Stimulated activated naive CD8-positive, alpha-beta T cell treated with anti-CD3 and anti-CD28 coated beads, Interleukin-15, amount 100 ng/mL, for 72 hours (primary cell): Measurements from ENCODE around the gene CNTLN.
"Not testable (repeated sequence)": the region's sequence is repeated elsewhere in the genome, so short reads cannot be mapped to it uniquely, and the experiment has no call there.

Source experiments
- ATAC-seq: fragments of 150-1000 bp; cut with Tn5 transposase; 2 replicates; pipeline ENCODE4 v1.10.0; 2021; ENCODE audit warnings: mild to moderate bottlenecking, moderate library complexity
- DNase-seq, 2 donors: peaks; one replicate each; pipeline ENCODE4 v3.0.0; 2021 to 2022
- H3K27ac Mint-ChIP-seq, 2 donors: one replicate each; pipeline ENCODE4 v1.8.0; 2022; ENCODE audit warnings: mild to moderate bottlenecking in 2 of 2, mixed read lengths in 2 of 2, moderate library complexity in 2 of 2
- H3K27me3 Mint-ChIP-seq: one replicate; pipeline ENCODE4 v1.8.0; 2022; ENCODE audit warnings: mixed read lengths
- H3K4me1 Mint-ChIP-seq: one replicate; pipeline ENCODE4 v1.8.0; 2022; ENCODE audit warnings: mild to moderate bottlenecking, mixed read lengths
- H3K4me3 Mint-ChIP-seq, 2 donors: one replicate each; pipeline ENCODE4 v1.8.0; 2022; ENCODE audit warnings: mild to moderate bottlenecking in 2 of 2, mixed read lengths in 2 of 2, moderate library complexity in 1 of 2
- H3K9me3 Mint-ChIP-seq, 2 donors: one replicate each; pipeline ENCODE4 v1.8.0; 2022; ENCODE audit warnings: mixed read lengths in 2 of 2

CNTLN gene

DNA sequence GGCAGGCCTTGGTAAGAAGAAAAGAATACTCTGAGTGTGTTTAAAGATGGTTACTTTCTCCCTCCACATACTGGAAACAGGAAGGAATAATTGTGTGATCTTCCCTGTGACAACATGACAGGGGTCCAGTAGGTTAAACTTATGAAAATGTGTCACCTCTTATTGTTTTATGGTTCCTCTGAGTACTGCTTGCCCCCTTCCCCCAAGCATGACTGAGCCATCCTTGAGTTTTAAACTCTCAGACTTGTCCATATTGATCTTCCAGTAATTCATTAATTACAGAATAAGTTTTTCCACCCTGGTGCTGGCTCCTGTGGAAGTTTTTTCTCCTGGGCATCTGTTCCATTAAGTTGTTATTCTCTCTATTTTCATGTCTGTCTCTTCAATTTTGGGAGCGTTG, 95.8 kb downstream of the CNTLN start:
- DNase-seq: no peak
- no peaks in the 10 kb centered on the region for H3K27me3 Mint-ChIP-seq
- no peak for ATAC-seq

DNA sequence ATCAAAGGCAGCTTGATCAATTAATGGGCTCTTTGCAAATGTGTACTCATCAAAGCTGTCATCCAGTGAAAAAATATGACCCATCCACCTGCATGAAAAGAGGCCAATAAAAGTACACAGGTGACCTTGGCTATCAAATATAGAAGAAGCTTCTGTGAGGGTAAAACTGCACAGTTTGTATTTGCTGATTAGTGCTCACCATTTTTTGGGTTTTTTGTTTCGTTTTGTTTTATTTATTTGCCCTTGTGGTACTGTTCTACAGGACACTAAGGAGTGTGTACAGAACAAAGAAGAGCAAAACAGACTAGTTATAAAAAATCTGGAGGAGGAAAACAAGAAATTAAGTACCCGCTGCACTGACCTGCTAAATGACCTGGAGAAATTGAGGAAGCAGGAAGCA, 101.3 kb downstream of the CNTLN start:
- ATAC-seq: no peak
- Mint-ChIP-seq H3K27me3 (no peaks in the 10 kb centered on the region), H3K4me3 (no peak overlapping the region), H3K27ac (no peak overlapping the region), H3K4me1 (no peaks in the 10 kb centered on the region), H3K9me3 (no peaks in the 10 kb centered on the region)
- DNase-seq: no peak

More for the DNA sequence above, 95.8 kb downstream of the CNTLN start:
- H3K4me1 Mint-ChIP-seq: no peaks in the 10 kb centered on the region
- H3K9me3 Mint-ChIP-seq: peaks cover 0 to 7% of the 10 kb centered on the region in 2 donors
- no peak overlapping the region for H3K4me3 Mint-ChIP-seq
- H3K27ac Mint-ChIP-seq: no peak overlapping the region

DNA sequence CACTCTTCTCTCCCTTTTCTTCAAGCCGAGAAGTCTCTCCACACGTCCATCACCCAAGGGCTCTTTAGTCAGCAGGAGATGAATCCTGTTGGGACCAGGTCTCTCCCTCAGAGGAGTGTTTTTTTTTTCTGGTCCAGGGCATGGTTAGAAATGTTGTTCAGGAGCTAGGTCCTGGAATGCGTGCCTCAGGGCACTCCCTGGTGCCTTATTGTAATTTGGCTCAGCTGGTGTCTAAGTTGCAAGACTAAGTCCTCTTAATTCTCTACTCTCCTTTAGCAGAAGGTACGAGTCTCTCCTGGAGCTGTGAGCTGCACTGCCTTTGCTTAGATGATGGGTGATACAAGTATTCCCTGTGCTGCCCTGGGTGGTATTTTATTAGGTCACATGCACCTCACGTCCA, 111.9 kb downstream of the CNTLN start:
- no peak overlapping the region for H3K4me3 Mint-ChIP-seq
- no peaks in the 10 kb centered on the region for H3K27me3 Mint-ChIP-seq
- H3K4me1 Mint-ChIP-seq: no peaks in the 10 kb centered on the region
- no peak overlapping the region for H3K27ac Mint-ChIP-seq
- DNase-seq (no peak), ATAC-seq (no peak)
- peaks cover 20 to 36% of the 10 kb centered on the region in 2 donors for H3K9me3 Mint-ChIP-seq

DNA sequence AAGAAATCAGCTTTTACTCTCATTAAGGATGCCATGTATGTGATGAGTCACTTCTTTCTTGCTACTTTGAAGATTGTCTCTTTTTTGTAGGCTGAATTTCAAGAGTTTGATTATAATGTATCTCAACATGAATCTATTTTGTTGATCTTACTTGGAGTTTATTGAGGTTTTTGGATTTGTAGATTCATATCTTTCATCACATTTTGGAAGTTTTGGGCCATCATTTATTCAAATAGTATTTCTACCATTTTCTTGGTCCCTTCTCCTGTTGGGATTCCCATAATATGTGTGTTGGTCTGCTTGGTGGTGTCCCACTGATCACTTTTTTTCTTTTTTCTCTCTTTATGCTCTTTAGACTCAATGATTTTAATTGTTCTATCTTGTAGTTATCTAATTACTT, 116.3 kb downstream of the CNTLN start:
- no peak overlapping the region for H3K27ac Mint-ChIP-seq
- H3K4me3 Mint-ChIP-seq: no peak overlapping the region
- no peaks in the 10 kb centered on the region for H3K27me3 Mint-ChIP-seq
- ATAC-seq (no peak), DNase-seq (no peak)
- H3K4me1 Mint-ChIP-seq: no peaks in the 10 kb centered on the region
- H3K9me3 Mint-ChIP-seq: peaks cover 25 to 39% of the 10 kb centered on the region in 2 donors

DNA sequence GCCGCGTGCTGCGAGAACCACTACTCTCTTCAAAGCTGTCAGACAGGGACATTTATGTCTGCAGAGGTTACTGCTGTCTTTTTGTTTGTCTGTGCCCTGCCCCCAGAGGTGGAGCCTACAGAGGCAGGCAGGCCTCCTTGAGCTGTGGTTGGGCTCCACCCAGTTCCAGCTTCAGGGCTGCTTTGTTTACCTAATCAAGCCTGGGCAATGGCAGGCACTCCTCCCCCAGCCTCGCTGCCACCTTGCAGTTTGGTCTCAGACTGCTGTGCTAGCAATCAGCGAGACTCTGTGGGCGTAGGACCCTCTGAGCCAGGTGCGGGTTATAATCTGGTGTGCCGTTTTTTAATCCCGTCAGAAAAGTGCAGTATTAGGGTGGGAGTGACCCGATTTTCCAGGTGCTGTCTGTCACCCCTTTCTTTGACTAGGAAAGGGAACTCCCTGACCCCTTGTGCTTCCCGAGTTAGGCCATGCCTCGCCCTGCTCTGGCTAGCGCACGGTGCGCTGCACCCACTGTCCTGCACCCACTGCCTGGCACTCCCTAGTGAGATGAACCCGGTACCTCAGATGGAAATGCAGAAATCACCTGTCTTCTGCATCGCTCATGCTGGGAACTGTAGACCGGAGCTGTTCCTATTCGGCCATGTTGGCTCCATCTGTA, 133.8 kb downstream of the CNTLN start:
- ATAC-seq, DNase-seq: not testable (repeated sequence)
- H3K9me3 Mint-ChIP-seq: peaks cover 5 to 28% of the 10 kb centered on the region in 2 donors

DNA sequence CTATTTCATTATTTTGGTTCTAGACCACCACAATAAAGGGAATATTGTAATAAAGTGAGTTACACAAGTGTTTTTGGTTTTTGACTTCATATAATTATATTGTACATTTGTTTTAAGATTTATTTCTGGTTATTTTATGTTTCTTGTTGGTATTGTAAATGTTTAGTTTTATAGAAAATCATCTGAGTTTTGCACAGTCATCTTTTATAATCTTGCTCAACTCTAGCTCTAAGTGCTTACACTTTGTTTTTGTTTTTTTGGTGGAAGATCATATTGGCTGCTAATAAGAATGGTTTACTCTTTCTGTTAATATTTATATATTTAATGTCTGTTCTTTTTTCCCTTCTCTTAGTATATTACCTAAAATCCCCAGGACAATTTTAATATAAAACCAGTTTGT, 135.0 kb downstream of the CNTLN start:
- Mint-ChIP-seq H3K9me3 (peaks cover 5 to 28% of the 10 kb centered on the region in 2 donors), H3K4me1 (no peaks in the 10 kb centered on the region), H3K27me3 (no peaks in the 10 kb centered on the region), H3K4me3 (no peak overlapping the region), H3K27ac (no peak overlapping the region)
- ATAC-seq: no peak
- no peak for DNase-seq

More for the DNA sequence above, 133.8 kb downstream of the CNTLN start:
- H3K27ac Mint-ChIP-seq, H3K4me3 Mint-ChIP-seq, H3K4me1 Mint-ChIP-seq, H3K27me3 Mint-ChIP-seq: not testable (repeated sequence)

DNA sequence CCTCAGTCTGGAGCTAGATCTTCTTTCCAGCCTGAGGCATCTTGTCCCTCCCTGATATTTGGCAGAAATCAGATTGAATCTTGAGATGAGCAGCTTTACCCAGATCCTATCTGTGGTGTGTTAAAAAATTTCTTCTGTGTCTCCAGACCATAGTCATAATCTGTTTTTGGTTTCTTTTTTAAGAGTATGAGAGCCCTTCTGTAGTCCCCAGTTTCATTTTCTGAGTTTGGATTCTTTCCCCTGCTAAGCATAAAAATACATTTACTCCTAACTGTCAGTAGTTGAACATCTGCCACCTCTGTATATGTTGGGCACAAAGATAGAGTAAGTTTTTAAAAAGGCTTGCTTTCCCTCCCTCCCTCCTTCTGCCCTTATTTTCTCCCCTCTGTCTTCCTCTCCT, 137.7 kb downstream of the CNTLN start:
- Mint-ChIP-seq H3K27me3 (no peaks in the 10 kb centered on the region), H3K9me3 (peaks cover 4 to 13% of the 10 kb centered on the region in 2 donors)
- DNase-seq: no peak

DNA sequence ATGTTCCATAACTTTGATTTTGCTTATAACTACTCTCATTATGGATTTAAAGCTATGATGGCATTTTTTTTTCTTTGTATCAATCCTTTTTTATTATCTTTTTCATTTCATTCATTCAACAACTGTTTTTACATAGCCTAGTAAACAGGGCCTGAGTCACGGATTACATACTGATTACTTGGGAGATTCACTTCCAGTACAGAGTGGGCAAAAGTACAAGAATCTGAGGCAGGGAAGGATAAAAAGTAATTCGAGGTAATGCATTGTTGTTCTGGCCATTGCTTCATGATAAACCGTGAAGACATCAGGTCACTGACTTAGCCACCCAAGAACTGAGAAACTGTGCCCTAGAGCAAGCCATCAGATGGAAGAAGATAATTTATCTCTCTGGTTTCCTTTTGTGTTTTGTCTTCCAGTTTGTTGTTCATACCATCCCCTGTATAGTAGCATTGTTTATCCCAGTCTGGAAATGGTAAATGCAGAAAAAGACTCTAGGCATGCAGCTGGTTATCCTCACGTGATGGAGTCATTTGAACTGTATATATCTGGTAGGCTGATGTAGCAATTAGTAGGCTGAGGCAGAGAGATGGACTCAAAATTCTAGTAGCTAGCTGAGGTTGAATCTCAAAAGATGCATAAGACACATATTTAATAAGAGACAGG, 145.6 kb downstream of the CNTLN start:
- H3K27me3 Mint-ChIP-seq: no peaks in the 10 kb centered on the region
- H3K27ac Mint-ChIP-seq: no peak overlapping the region
- no peak overlapping the region for H3K4me3 Mint-ChIP-seq
- H3K9me3 Mint-ChIP-seq: peaks cover 5 to 29% of the 10 kb centered on the region in 2 donors
- ATAC-seq (no peak), DNase-seq (no peak)
- no peaks in the 10 kb centered on the region for H3K4me1 Mint-ChIP-seq

More for the DNA sequence above, 137.7 kb downstream of the CNTLN start:
- no peak for ATAC-seq
- Mint-ChIP-seq H3K4me1 (no peaks in the 10 kb centered on the region), H3K4me3 (no peak overlapping the region), H3K27ac (no peak overlapping the region)

DNA sequence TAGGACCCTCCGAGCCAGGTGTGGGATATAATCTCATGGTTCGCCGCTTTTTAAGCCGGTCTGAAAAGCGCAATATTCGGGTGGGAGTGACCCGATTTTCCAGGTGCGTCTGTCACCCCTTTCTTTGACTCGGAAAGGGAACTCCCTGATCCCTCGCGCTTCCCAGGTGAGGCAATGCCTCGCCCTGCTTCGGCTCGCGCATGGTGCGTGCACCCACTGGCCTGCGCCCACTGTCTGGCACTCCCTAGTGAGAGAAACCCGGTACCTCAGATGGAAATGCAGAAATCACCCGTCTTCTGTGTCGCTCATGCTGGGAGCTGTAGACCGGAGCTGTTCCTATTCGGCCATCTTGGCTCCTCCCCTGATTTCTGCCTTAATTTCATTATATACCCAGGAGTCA, 155.8 kb downstream of the CNTLN start:
- not testable (repeated sequence) for DNase-seq, H3K27me3 Mint-ChIP-seq, H3K4me1 Mint-ChIP-seq, H3K27ac Mint-ChIP-seq, H3K4me3 Mint-ChIP-seq, ATAC-seq
- H3K9me3 Mint-ChIP-seq: peaks cover 18 to 23% of the 10 kb centered on the region in 2 donors

DNA sequence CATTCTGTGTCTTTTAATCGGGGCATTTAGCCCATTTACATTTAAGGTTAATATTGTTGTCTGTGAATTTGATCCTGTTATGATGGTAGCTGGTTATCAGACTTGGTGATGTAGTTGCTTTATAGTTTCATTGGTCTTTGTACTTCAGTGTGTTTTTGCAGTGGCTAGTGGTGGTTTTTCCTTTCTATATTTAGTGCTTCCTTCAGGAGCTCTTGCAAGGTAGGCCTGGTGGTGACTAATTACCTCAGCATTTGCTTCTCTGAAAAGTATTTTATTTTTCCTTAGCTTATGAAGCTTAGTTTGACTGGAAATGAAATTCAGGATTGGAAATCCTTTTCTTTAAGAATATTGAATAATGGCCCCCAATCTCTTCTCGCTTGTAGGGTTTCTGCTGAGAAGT, 156.9 kb downstream of the CNTLN start:
- H3K27me3 Mint-ChIP-seq: no peaks in the 10 kb centered on the region
- ATAC-seq (no peak), DNase-seq (no peak)
- H3K4me1 Mint-ChIP-seq: no peaks in the 10 kb centered on the region
- H3K27ac Mint-ChIP-seq: no peak overlapping the region
- H3K9me3 Mint-ChIP-seq: peaks cover 20 to 23% of the 10 kb centered on the region in 2 donors
- no peak overlapping the region for H3K4me3 Mint-ChIP-seq

DNA sequence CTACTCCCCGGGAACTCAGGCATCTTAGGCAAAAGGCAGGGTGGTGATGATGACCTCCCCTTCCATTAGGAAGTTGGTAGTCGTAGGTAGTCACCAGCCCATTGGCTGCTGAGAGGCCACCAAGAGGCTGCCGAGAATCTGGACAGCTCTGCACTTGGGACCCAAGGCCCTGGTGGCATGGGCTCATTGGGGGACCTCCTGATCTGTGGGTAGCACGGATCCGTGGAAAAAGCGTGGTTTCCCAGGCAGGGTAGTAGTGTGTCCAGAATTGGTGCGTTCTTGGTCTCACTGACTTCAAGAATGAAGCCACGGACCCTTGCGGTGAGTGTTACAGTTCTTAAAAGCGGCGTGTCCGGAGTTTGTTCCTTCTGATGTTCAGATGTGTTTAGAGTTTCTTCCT, 158.8 kb downstream of the CNTLN start:
- H3K4me3 Mint-ChIP-seq: no peak overlapping the region
- no peaks in the 10 kb centered on the region for H3K4me1 Mint-ChIP-seq
- DNase-seq (no peak), ATAC-seq (no peak)
- H3K27me3 Mint-ChIP-seq: no peaks in the 10 kb centered on the region
- H3K9me3 Mint-ChIP-seq: peaks cover 20 to 23% of the 10 kb centered on the region in 2 donors
- no peak overlapping the region for H3K27ac Mint-ChIP-seq

DNA sequence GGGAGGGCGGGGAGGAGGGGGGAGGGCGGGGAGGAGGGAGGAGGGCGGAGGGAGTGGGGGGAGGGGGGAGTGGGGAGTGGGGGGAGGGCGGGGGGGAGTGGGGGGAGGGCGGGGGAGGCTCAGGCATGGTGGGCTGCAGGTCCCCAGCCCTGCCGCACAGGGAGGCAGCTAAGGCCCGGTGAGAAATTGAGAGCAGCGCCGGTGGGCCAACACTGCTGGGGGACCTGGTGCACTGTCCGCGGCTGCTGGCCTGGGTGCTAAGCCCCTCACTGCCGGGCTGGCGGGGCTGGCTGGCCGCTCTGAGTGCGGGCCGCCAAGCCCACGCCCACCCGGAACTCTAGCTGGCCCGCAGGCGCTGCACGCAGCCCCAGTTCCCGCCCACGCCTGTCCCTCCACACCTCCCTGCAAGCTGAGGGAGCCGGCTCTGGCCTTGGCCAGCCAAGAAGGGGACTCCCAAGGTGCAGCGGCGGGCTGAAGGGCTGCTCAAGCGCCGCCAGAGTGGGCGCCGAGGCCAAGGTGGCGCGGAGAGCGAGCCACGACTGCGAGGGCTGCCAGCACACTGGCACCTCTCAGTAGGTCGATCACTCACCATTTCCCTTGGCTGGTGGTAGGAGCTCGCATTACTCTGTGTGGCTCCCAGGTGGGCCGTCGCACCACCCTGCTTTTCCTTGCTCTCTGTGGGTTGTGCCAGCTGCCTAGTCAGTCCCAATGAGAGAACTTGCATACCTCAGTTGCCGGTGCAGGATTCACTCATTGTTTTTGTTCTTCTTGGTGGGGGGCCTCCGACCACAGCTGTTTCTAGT, 160.2 kb downstream of the CNTLN start:
- Mint-ChIP-seq H3K9me3 (peaks cover 20 to 23% of the 10 kb centered on the region in 2 donors), H3K4me1 (no peaks in the 10 kb centered on the region), H3K27me3 (no peaks in the 10 kb centered on the region), H3K4me3 (no peak overlapping the region), H3K27ac (peak overlapping the region in 1 of 2 donors; percentile 49)
- ATAC-seq: peak; percentile 55
- DNase-seq: no peak

DNA sequence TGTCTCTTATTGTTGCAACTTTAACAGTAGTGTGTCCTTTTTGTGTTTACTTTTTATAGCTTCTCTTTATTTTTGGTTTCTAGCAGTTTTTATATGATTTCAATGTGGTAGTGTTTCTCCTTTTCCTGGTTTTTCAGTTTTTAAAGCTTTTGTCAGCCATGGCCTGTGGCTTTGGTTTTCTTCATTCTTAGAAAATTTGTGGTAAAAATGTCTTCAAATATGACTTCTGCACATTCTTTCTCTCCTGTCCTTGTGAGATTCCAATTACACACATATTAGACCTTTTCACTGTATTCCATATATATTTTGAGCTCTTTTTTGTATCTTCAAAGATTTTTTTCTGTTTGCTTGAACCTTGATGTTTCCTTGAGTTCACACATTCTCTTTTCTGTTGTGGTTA, 180.5 kb downstream of the CNTLN start:
- Mint-ChIP-seq H3K4me3 (no peak overlapping the region), H3K4me1 (no peaks in the 10 kb centered on the region), H3K27ac (no peak overlapping the region), H3K27me3 (no peaks in the 10 kb centered on the region), H3K9me3 (peaks cover 0 to 5% of the 10 kb centered on the region in 2 donors)
- DNase-seq: no peak
- no peak for ATAC-seq

DNA sequence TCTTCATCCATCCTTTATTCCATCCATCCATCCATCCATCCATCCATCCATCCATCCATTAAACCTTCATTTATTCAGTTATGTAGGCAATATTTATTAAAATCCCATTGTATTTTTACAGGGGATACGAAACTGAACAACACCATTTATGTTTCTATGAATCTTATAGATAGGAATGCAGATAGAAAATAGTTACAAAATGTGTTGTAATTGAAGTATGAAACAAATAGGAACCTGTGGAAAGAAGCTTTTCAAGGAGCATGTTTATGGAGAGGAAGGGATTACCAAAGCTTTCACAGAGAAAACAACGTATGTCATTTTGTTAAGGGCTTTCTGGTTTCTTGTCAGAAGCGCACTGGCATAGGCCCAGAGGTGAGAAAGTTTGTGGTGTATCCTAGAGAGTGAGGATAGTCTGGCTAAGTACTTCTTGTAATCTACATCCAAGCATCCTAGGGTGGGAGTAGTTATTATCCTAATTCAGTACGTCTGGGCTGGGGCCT, 184.0 kb downstream of the CNTLN start:
- Mint-ChIP-seq H3K27ac (no peak overlapping the region), H3K4me1 (no peaks in the 10 kb centered on the region), H3K27me3 (no peaks in the 10 kb centered on the region), H3K9me3 (peaks cover 0 to 10% of the 10 kb centered on the region in 2 donors), H3K4me3 (no peak overlapping the region)
- ATAC-seq (no peak), DNase-seq (no peak)

DNA sequence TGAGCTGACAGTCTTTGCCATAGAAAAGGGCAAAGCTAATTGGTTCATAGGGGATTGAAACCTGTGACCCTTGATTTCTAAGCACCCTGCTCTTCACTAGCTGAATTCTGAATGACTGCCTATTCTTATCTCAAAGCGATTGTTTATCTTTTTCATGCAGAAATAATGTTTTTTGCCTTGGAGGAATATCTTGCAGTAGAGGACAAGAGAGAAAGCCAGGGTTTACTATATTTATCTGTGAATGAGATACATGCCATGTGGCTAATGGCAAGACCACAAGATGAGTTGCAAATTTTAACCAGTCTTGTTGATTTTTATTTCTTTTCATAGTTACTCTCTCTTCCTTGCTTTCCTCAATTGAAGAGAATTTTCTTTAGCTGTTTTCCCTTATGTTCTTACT, 185.0 kb downstream of the CNTLN start:
- no peak for ATAC-seq

More for the DNA sequence above, 185.0 kb downstream of the CNTLN start:
- Mint-ChIP-seq H3K4me3 (no peak overlapping the region), H3K27ac (no peak overlapping the region), H3K4me1 (no peaks in the 10 kb centered on the region), H3K9me3 (peaks cover 0 to 10% of the 10 kb centered on the region in 2 donors), H3K27me3 (no peaks in the 10 kb centered on the region)
- DNase-seq: no peak
